ENCODE results near the gene SLC24A1. TPM values are rescaled to one million over a fixed set of nuclear protein-coding genes. Genes with fewer than 3 reads are reported as not detected.

Gene SLC24A1
- total and polyA plus RNA-seq, 4 donors: 4.2 to 12.1 (median 6.0) TPM

DNA sequence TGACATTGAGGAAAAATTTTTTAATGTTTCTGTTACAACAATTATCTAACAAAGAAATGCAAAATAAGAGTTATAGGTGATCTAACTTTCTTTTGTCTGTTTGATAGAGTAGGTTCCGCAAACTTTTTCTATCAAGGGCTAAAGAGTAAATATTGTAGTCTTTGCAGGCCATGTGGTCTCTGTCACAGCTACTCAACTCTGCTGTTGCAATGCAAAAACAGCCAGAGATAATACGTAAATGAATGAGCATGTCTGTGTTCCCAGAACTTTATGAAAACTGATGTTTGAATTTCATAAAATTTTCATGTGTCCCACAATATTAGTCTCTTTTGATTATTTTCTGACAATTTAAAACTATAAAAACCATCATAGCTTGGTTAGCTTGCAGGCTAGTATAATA is 73.3 kb downstream of the SLC24A1 start:
- DNase-seq (ENCODE audit: low read depth in 4 of 6, low spot score in 6 of 6): no peak
- Histone ChIP-seq H3K36me3 (ENCODE audit: control insufficient read depth, insufficient read depth, low read length) (peaks cover 3% of the 10 kb centered on the region), H3K27me3 (ENCODE audit: control insufficient read depth, insufficient read depth, low read length) (no peaks in the 10 kb centered on the region), H3K4me1 (ENCODE audit: control insufficient read depth, insufficient read depth, low read length) (no peaks in the 10 kb centered on the region), H3K4me3 (ENCODE audit: low read depth, low read length) (no peak overlapping the region), H3K9me3 (ENCODE audit: control insufficient read depth, insufficient read depth, low read length) (no peaks in the 10 kb centered on the region), H3K27ac (ENCODE audit: low read depth, low read length) (no peak overlapping the region)
- no CpG with 5 or more reads among the region's 2 CpGs for WGBS (ENCODE audit: insufficient coverage)

Small RNA genes within 50 kb of the gene (small RNA-seq; reads per million reads assigned to genes)
- gene SNORD13E (ENCODE audit: low replicate concordance): 0.18 reads per million

Other genes with a start within 250 kb of the SLC24A1 start
- 1 to 10 TPM; 3.6 to 4.7 TPM for gene IGDCC3, start 243.9 kb upstream of the SLC24A1 start, total RNA-seq
- gene IGDCC3, start 243.9 kb upstream of the SLC24A1 start, polyA plus RNA-seq (ENCODE audit: insufficient read length in 2 of 2): 10 to 100 TPM; 17.0 to 20.7 TPM
- 10 to 100 TPM; 13.1 to 15.1 TPM for gene IGDCC4, start 199.0 kb upstream of the SLC24A1 start, total RNA-seq
- gene IGDCC4, start 199.0 kb upstream of the SLC24A1 start, polyA plus RNA-seq (ENCODE audit: insufficient read length in 2 of 2): 10 to 100 TPM; 26.8 to 30.3 TPM
- gene DPP8, start 104.2 kb upstream of the SLC24A1 start, total RNA-seq: 100 to 1,000 TPM in 1 of 2 donors, 10 to 100 TPM in 1; 38.0 to 106 TPM
- 10 to 100 TPM; 30.3 to 38.2 TPM for gene DPP8, start 104.2 kb upstream of the SLC24A1 start, polyA plus RNA-seq (ENCODE audit: insufficient read length in 2 of 2)
- 100 to 1,000 TPM; 167 to 239 TPM for gene HACD3, start 91.5 kb upstream of the SLC24A1 start, total RNA-seq
- 100 to 1,000 TPM; 147 to 169 TPM for gene HACD3, start 91.5 kb upstream of the SLC24A1 start, polyA plus RNA-seq (ENCODE audit: insufficient read length in 2 of 2)
- 10 to 100 TPM; 24.4 to 26.3 TPM for gene INTS14, start 10.8 kb upstream of the SLC24A1 start, total RNA-seq
- 10 to 100 TPM; 27.3 to 30.0 TPM for gene INTS14, start 10.8 kb upstream of the SLC24A1 start, polyA plus RNA-seq (ENCODE audit: insufficient read length in 2 of 2)
- gene DENND4A, start 170.4 kb downstream of the SLC24A1 start, total RNA-seq: 10 to 100 TPM; 49.4 to 69.6 TPM
- 10 to 100 TPM; 25.0 to 28.0 TPM for gene DENND4A, start 170.4 kb downstream of the SLC24A1 start, polyA plus RNA-seq (ENCODE audit: insufficient read length in 2 of 2)
- gene RAB11A, start 247.6 kb downstream of the SLC24A1 start, total RNA-seq: 100 to 1,000 TPM; 224 to 373 TPM
- gene RAB11A, start 247.6 kb downstream of the SLC24A1 start, polyA plus RNA-seq (ENCODE audit: insufficient read length in 2 of 2): 100 to 1,000 TPM; 269 to 290 TPM